ENCODE results near the gene ZGPAT. TPM values are rescaled to one million over a fixed set of nuclear protein-coding genes. Genes with fewer than 3 reads are reported as not detected.
A peak's percentile ranks its signal among the peaks of the same experiment; 100 is the strongest.

The ZGPAT gene
- total and polyA plus RNA-seq, 2 donors, result 11.0 to 30.7 TPM

GRCh38 chr20:63734111-63734945 lies 26.5 kb downstream of the ZGPAT start:
- 91% methylated on average over 25 of the region's 25 CpGs for WGBS
- peaks cover 1% of the 10 kb centered on the region for H3K36me3 ChIP-seq (ENCODE audit: insufficient read depth)
- no peak overlapping the region for H3K27ac ChIP-seq (ENCODE audit: low read depth)
- no peak for DNase-seq (ENCODE audit: extremely low spot score)
- H3K4me1 ChIP-seq (ENCODE audit: insufficient read depth), result no peaks in the 10 kb centered on the region
- no peak overlapping the region for H3K4me3 ChIP-seq (ENCODE audit: low read depth, low read length)

GRCh38 chr20:63734946-63735858 lies 27.4 kb downstream of the ZGPAT start:
- no peak overlapping the region for H3K27ac ChIP-seq (ENCODE audit: low read depth)
- 93% methylated on average over 48 of the region's 48 CpGs for WGBS
- DNase-seq (ENCODE audit: extremely low spot score), result no peak
- peaks cover 1% of the 10 kb centered on the region for H3K36me3 ChIP-seq (ENCODE audit: insufficient read depth)
- no peak overlapping the region for H3K4me3 ChIP-seq (ENCODE audit: low read depth, low read length)
- H3K4me1 ChIP-seq (ENCODE audit: insufficient read depth), result no peaks in the 10 kb centered on the region

- Histone ChIP-seq H3K4me1 (ENCODE audit: insufficient read depth) (no peaks in the 10 kb centered on the region), H3K4me3 (ENCODE audit: low read depth, low read length) (peak within 1 kb of the TSS; percentile 41), H3K27ac (ENCODE audit: low read depth) (no peak within 1 kb of the TSS), H3K36me3 (ENCODE audit: insufficient read depth) (peaks cover 1% of the 10 kb centered on the region)
- no peak for DNase-seq (ENCODE audit: extremely low spot score)
- 83% methylated on average over 31 of the region's 31 CpGs for WGBS
Observed at GRCh38 chr20:63735859-63736718, 28.2 kb downstream of the ZGPAT start, which contains the start of gene LIME1. LIME1 (plus strand) TSS chr20:63736664; CDS start chr20:63737550, 886 bp downstream.

- peak overlapping the region; percentile 41 for H3K4me3 ChIP-seq (ENCODE audit: low read depth, low read length)
- peaks cover 1% of the 10 kb centered on the region for H3K36me3 ChIP-seq (ENCODE audit: insufficient read depth)
- H3K27ac ChIP-seq (ENCODE audit: low read depth), result no peak overlapping the region
- WGBS, result 45% methylated on average over 30 of the region's 30 CpGs
- no peaks in the 10 kb centered on the region for H3K4me1 ChIP-seq (ENCODE audit: insufficient read depth)
- no peak for DNase-seq (ENCODE audit: extremely low spot score)
Observed at GRCh38 chr20:63736893-63737694, 29.3 kb downstream of the ZGPAT start.

- no peak for DNase-seq (ENCODE audit: extremely low spot score)
- Histone ChIP-seq H3K36me3 (ENCODE audit: insufficient read depth) (peaks cover 1% of the 10 kb centered on the region), H3K27ac (ENCODE audit: low read depth) (no peak overlapping the region), H3K4me3 (ENCODE audit: low read depth, low read length) (peak overlapping the region; percentile 41), H3K4me1 (ENCODE audit: insufficient read depth) (no peaks in the 10 kb centered on the region)
- 8% methylated on average over 26 of the region's 26 CpGs for WGBS
Observed at GRCh38 chr20:63737695-63737944, 29.8 kb downstream of the ZGPAT start.

- Histone ChIP-seq H3K36me3 (ENCODE audit: insufficient read depth) (peaks cover 1% of the 10 kb centered on the region), H3K4me1 (ENCODE audit: insufficient read depth) (no peaks in the 10 kb centered on the region), H3K27ac (ENCODE audit: low read depth) (no peak overlapping the region), H3K4me3 (ENCODE audit: low read depth, low read length) (peak overlapping the region; percentile 41)
- 23% methylated on average over 43 of the region's 43 CpGs for WGBS
- no peak for DNase-seq (ENCODE audit: extremely low spot score)
Observed at GRCh38 chr20:63737945-63738686, 30.3 kb downstream of the ZGPAT start.

GRCh38 chr20:63738687-63739129 lies 30.9 kb downstream of the ZGPAT start:
- DNase-seq (ENCODE audit: extremely low spot score), result no peak
- WGBS, result 14% methylated on average over 26 of the region's 26 CpGs
- H3K27ac ChIP-seq (ENCODE audit: low read depth), result peak overlapping the region; percentile 85
- H3K4me3 ChIP-seq (ENCODE audit: low read depth, low read length), result peak overlapping the region; percentile 79
- H3K36me3 ChIP-seq (ENCODE audit: insufficient read depth), result peaks cover 1% of the 10 kb centered on the region
- H3K4me1 ChIP-seq (ENCODE audit: insufficient read depth), result no peaks in the 10 kb centered on the region

- 1% methylated on average over 133 of the region's 136 CpGs for WGBS
- DNase-seq (ENCODE audit: extremely low spot score), result no peak
- no peaks in the 10 kb centered on the region for H3K4me1 ChIP-seq (ENCODE audit: insufficient read depth)
- H3K27ac ChIP-seq (ENCODE audit: low read depth), result peak within 1 kb of the TSS; percentile 94
- peaks cover 1% of the 10 kb centered on the region for H3K36me3 ChIP-seq (ENCODE audit: insufficient read depth)
- peak within 1 kb of the TSS; percentile 79 for H3K4me3 ChIP-seq (ENCODE audit: low read depth, low read length)
Observed at GRCh38 chr20:63739130-63740069, 31.6 kb downstream of the ZGPAT start, which contains the start of gene SLC2A4RG. SLC2A4RG (plus strand) TSS chr20:63739776; CDS start chr20:63739913, 137 bp downstream.

GRCh38 chr20:63740070-63740626 lies 32.3 kb downstream of the ZGPAT start:
- no peaks in the 10 kb centered on the region for H3K4me1 ChIP-seq (ENCODE audit: insufficient read depth)

GRCh38 chr20:63740627-63741353 lies 33.0 kb downstream of the ZGPAT start:
- WGBS, result 3% methylated on average over 29 of the region's 29 CpGs
- Histone ChIP-seq H3K36me3 (ENCODE audit: insufficient read depth) (peaks cover 1% of the 10 kb centered on the region), H3K4me3 (ENCODE audit: low read depth, low read length) (peak overlapping the region; percentile 79), H3K27ac (ENCODE audit: low read depth) (peak overlapping the region; percentile 94), H3K4me1 (ENCODE audit: insufficient read depth) (no peaks in the 10 kb centered on the region)
- DNase-seq (ENCODE audit: extremely low spot score), result peak; percentile 67

More at GRCh38 chr20:63740070-63740626, 32.3 kb downstream of the ZGPAT start:
- H3K27ac ChIP-seq (ENCODE audit: low read depth), result peak overlapping the region; percentile 94
- peak overlapping the region; percentile 79 for H3K4me3 ChIP-seq (ENCODE audit: low read depth, low read length)
- peaks cover 1% of the 10 kb centered on the region for H3K36me3 ChIP-seq (ENCODE audit: insufficient read depth)
- DNase-seq (ENCODE audit: extremely low spot score), result no peak
- under 1% methylated on average over 80 of the region's 80 CpGs for WGBS
